UCSD-AML1 (cell line): ENCODE results near the gene VAMP5.
"Not testable (repeated sequence)": the region's sequence is repeated elsewhere in the genome, so short reads cannot be mapped to it uniquely, and the experiment has no call there.

Experiments
- DNase-seq: peaks from one replicate; lab custom pipeline; 2025; ENCODE audit not compliant: unreplicated experiment; lab: John Stamatoyannopoulos, UW

Gene VAMP5

GRCh38 chr2:85584354-85584856, at the start of gene VAMP5:
Gene VAMP5, plus strand, starts transcription at chr2:85584431. Its CDS starts 60 bp downstream, at chr2:85584491.
- no peak for DNase-seq

GRCh38 chr2:85534881-85535280, 49.4 kb upstream of the VAMP5 start:
- no peak for DNase-seq

GRCh38 chr2:85536479-85536878, 47.8 kb upstream of the VAMP5 start:
- no peak for DNase-seq

- peak; percentile 66 for DNase-seq
Measured at GRCh38 chr2:85537600-85538506, 46.4 kb upstream of the VAMP5 start.

- peak; percentile 96 for DNase-seq
Measured at GRCh38 chr2:85538507-85539360, 45.5 kb upstream of the VAMP5 start, which contains the start of gene MAT2A. Gene MAT2A, plus strand, starts transcription at chr2:85539168. Its CDS starts 120 bp downstream, at chr2:85539288.

- peak; percentile 71 for DNase-seq
Measured at GRCh38 chr2:85539361-85540132, 44.7 kb upstream of the VAMP5 start.

GRCh38 chr2:85540133-85540648, 44.0 kb upstream of the VAMP5 start:
- DNase-seq: no peak

- no peak for DNase-seq
Measured at GRCh38 chr2:85541262-85541661, 43.0 kb upstream of the VAMP5 start.

- DNase-seq: no peak
Measured at GRCh38 chr2:85541753-85542457, 42.3 kb upstream of the VAMP5 start.

GRCh38 chr2:85542777-85543176, 41.5 kb upstream of the VAMP5 start:
- DNase-seq: no peak

- not testable (repeated sequence) for DNase-seq
Measured at GRCh38 chr2:85544254-85544691, 40.0 kb upstream of the VAMP5 start.

- DNase-seq: not testable (repeated sequence)
Measured at GRCh38 chr2:85544915-85545779, 39.1 kb upstream of the VAMP5 start.

- DNase-seq: no peak
Measured at GRCh38 chr2:85545780-85546240, 38.4 kb upstream of the VAMP5 start.

GRCh38 chr2:85547089-85547858, 37.0 kb upstream of the VAMP5 start:
- no peak for DNase-seq

GRCh38 chr2:85547859-85548607, 36.2 kb upstream of the VAMP5 start:
- no peak for DNase-seq

- no peak for DNase-seq
Measured at GRCh38 chr2:85548608-85548900, 35.7 kb upstream of the VAMP5 start.

GRCh38 chr2:85549095-85549494, 35.1 kb upstream of the VAMP5 start:
- DNase-seq: no peak
